Measurements from ENCODE around the gene DNAI1. TPM values are rescaled to one million over a fixed set of nuclear protein-coding genes. Genes with fewer than 3 reads are reported as not detected.
"Not testable (repeated sequence)": the region's sequence is repeated elsewhere in the genome, so short reads cannot be mapped to it uniquely, and the experiment has no call there.

DNAI1 gene
- total and polyA plus RNA-seq, 10 donors, result not detected

- Histone ChIP-seq H3K4me3 (no peak overlapping the region), H3K9me3 (no peaks in the 10 kb centered on the region), H3K36me3 (no peaks in the 10 kb centered on the region), H3K4me1 (peaks cover 0 to 17% (median 11%) of the 10 kb centered on the region in 6 donors), H3K27me3 (replicated peaks in 1 of 7) (peaks cover 0 to 42% (median 0%) of the 10 kb centered on the region in 7 donors), H3K27ac (no peak overlapping the region)
- intact Hi-C loops (cut with DNase I; ENCODE audit: low total_unique reads), result no loop called here
- DNase-seq, result no peak
- TF ChIP-seq POLR2AphosphoS5 (IDR thresholded peaks at IDR 0.05), result no peak
- TF ChIP-seq CTCF (IDR thresholded peaks at IDR 0.05 in 8 of 11, conservative IDR thresholded peaks at IDR 0.05 in 3 of 11), result no peak
- TF ChIP-seq POLR2A (IDR thresholded peaks at IDR 0.05), result no peak
- 91 to 96% (median 93%) methylated on average over 3 of the region's 3 CpGs for WGBS, 5 donors
Measured at GRCh38 chr9:34524349-34524748, 65.7 kb downstream of the DNAI1 start.

GRCh38 chr9:34526026-34526425, 67.4 kb downstream of the DNAI1 start:
- Histone ChIP-seq H3K27ac (no peak overlapping the region), H3K9me3 (no peaks in the 10 kb centered on the region), H3K4me3 (no peak overlapping the region), H3K36me3 (no peaks in the 10 kb centered on the region), H3K27me3 (replicated peaks in 1 of 7) (peaks cover 0 to 47% (median 0%) of the 10 kb centered on the region in 7 donors), H3K4me1 (peaks cover 0 to 17% (median 11%) of the 10 kb centered on the region in 6 donors)
- intact Hi-C loops (cut with DNase I; ENCODE audit: low total_unique reads), result no loop called here
- no peak for TF ChIP-seq CTCF (IDR thresholded peaks at IDR 0.05 in 8 of 11, conservative IDR thresholded peaks at IDR 0.05 in 3 of 11)
- TF ChIP-seq POLR2AphosphoS5 (IDR thresholded peaks at IDR 0.05), result no peak
- TF ChIP-seq POLR2A (IDR thresholded peaks at IDR 0.05), result no peak
- no peak for DNase-seq
- 81 to 91% (median 89%) methylated on average over 2 of the region's 2 CpGs for WGBS, 5 donors

GRCh38 chr9:34532041-34532440, 73.4 kb downstream of the DNAI1 start:
- WGBS, 5 donors, result 85 to 92% (median 86%) methylated on average over 5 to 8 of the region's 8 CpGs
- intact Hi-C loops (cut with DNase I; ENCODE audit: low total_unique reads); H3K9me3 ChIP-seq; H3K36me3 ChIP-seq; H3K4me1 ChIP-seq; DNase-seq; H3K27ac ChIP-seq; H3K4me3 ChIP-seq: not testable (repeated sequence)
- peaks cover 0 to 53% (median 0%) of the 10 kb centered on the region in 7 donors for H3K27me3 ChIP-seq (replicated peaks in 1 of 7)

GRCh38 chr9:34536685-34537084, 78.1 kb downstream of the DNAI1 start:
- H3K4me3 ChIP-seq, result no peak overlapping the region
- intact Hi-C loops (cut with DNase I; ENCODE audit: low total_unique reads), result no loop called here
- no peak for TF ChIP-seq POLR2AphosphoS5 (IDR thresholded peaks at IDR 0.05)
- TF ChIP-seq POLR2A (IDR thresholded peaks at IDR 0.05), result no peak
- TF ChIP-seq CTCF (IDR thresholded peaks at IDR 0.05 in 8 of 11, conservative IDR thresholded peaks at IDR 0.05 in 3 of 11), result no peak
- no peaks in the 10 kb centered on the region for H3K4me1 ChIP-seq
- H3K9me3 ChIP-seq, result peaks cover 0 to 8% (median 0%) of the 10 kb centered on the region in 8 donors
- H3K36me3 ChIP-seq, result no peaks in the 10 kb centered on the region
- peaks cover 0 to 50% (median 0%) of the 10 kb centered on the region in 7 donors for H3K27me3 ChIP-seq (replicated peaks in 1 of 7)
- 54 to 71% (median 60%) methylated on average over 7 of the region's 7 CpGs for WGBS, 5 donors
- no peak overlapping the region for H3K27ac ChIP-seq
- DNase-seq, result no peak

- no peak for DNase-seq
- Histone ChIP-seq H3K4me3 (no peak overlapping the region), H3K27ac (no peak overlapping the region), H3K9me3 (no peaks in the 10 kb centered on the region), H3K36me3 (no peaks in the 10 kb centered on the region), H3K4me1 (no peaks in the 10 kb centered on the region), H3K27me3 (replicated peaks in 1 of 7) (peaks cover 0 to 21% (median 0%) of the 10 kb centered on the region in 7 donors)
- TF ChIP-seq POLR2AphosphoS5 (IDR thresholded peaks at IDR 0.05), result no peak
- TF ChIP-seq POLR2A (IDR thresholded peaks at IDR 0.05), result no peak
- TF ChIP-seq CTCF (IDR thresholded peaks at IDR 0.05 in 8 of 11, conservative IDR thresholded peaks at IDR 0.05 in 3 of 11), result no peak
- WGBS, 5 donors, result 37 to 84% (median 64%) methylated on average over 2 of the region's 2 CpGs
- intact Hi-C loops (cut with DNase I; ENCODE audit: low total_unique reads), result no loop called here
Measured at GRCh38 chr9:34540827-34541226, 82.2 kb downstream of the DNAI1 start.
